OCI-LY3 (cell line): Measurements from ENCODE around the gene VGLL1.

Experiments
- H2AFZ ChIP-seq: fragments of 200-600, 300-600 bp; shearing (Covaris generic); 2 replicates; pipeline ENCODE4 v1.6.0; 2014; ENCODE audit warnings: antibody characterized with exemption, low read depth, low read length
- H3K27ac ChIP-seq: fragments of 200-600, 300-600 bp; sonication (generic); 2 replicates; pipeline ENCODE4 v1.5.1; 2014; ENCODE audit warnings: mild to moderate bottlenecking, low read length, moderate library complexity, mixed read lengths
- H3K27me3 ChIP-seq: fragments of 200-600, 300-600 bp; sonication (generic); 2 replicates; pipeline ENCODE4 v1.6.1; 2014; ENCODE audit warnings: low read depth, low read length, mixed read lengths
- H3K36me3 ChIP-seq: fragments of 200-600, 300-600 bp; sonication (generic); replicated peaks from 2 replicates; pipeline ENCODE3; 2014; ENCODE audit warnings: low read depth, low read length, mixed read lengths
- H3K4me1 ChIP-seq: fragments of 300-600, 200-600 bp; sonication (generic); 2 replicates; pipeline ENCODE4 v1.6.1; 2014; ENCODE audit warnings: low read length, mixed read lengths
- H3K4me2 ChIP-seq: fragments of 200-600, 300-600 bp; sonication (generic); 2 replicates; pipeline ENCODE4 v1.6.1; 2014; ENCODE audit warnings: low read length, mixed read lengths
- H3K4me3 ChIP-seq: fragments of 300-600, 200-600 bp; sonication (generic); 2 replicates; pipeline ENCODE4 v1.5.1; 2014; ENCODE audit warnings: antibody characterized with exemption, mild to moderate bottlenecking, low read length, moderate library complexity
- H3K79me2 ChIP-seq: fragments of 300-600, 200-600 bp; shearing (Covaris generic); 2 replicates; pipeline ENCODE4 v1.6.1; 2014; ENCODE audit warnings: mild to moderate bottlenecking, low read length, mixed read lengths
- H3K9ac ChIP-seq: fragments of 300-600, 200-600 bp; shearing (Covaris generic); 2 replicates; pipeline ENCODE4 v1.6.0; 2014; ENCODE audit warnings: mild to moderate bottlenecking, low read length, moderate library complexity
- H3K9me3 ChIP-seq: fragments of 200-600, 300-600 bp; shearing (Covaris generic); 2 replicates; pipeline ENCODE4 v1.6.1; 2014; ENCODE audit warnings: low read length, mixed read lengths; ENCODE audit not compliant: insufficient read depth
- H4K20me1 ChIP-seq: fragments of 200-600, 300-600 bp; sonication (generic); 2 replicates; pipeline ENCODE4 v1.6.1; 2016; ENCODE audit warnings: low read length, mixed read lengths; ENCODE audit not compliant: insufficient read depth
- EZH2phosphoT487 ChIP-seq: fragments of 200-600 bp; shearing (Covaris generic); IDR thresholded peaks from 2 replicates; pipeline ENCODE4 v1.6.1; 2018; ENCODE audit warnings: antibody characterized with exemption, mixed run types, low read depth
- TF ChIP-seq, protein P1 (sequence below): fragments of 200-600, 300-600 bp; sonication (generic); IDR thresholded peaks from 2 replicates; pipeline ENCODE4 v1.5.1; 2014; ENCODE audit warnings: antibody characterized with exemption, low read length, low read depth

The VGLL1 gene

DNA sequence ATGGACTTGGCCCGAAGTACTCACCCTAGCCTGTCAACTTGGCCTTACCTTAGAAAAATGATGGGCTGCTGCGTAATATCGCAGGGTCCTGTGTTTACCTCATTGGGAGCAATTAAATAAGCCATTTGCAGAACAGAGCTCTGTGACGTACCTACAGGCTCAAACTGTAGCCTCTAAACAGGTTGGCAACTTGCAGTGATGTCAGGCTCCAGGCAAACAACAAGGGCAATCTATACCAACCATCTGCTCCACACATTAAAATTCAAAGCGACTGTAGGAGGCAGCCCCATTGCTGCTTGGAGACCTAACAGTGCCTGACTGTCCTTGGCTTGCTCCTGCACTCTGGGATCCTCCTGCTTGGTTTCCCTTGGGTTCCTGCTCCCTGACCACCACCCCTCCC lies 17.2 kb downstream of the VGLL1 start:
- no peaks in the 10 kb centered on the region for H4K20me1 ChIP-seq
- TF ChIP-seq EZH2phosphoT487: no peak
- TF ChIP-seq, protein P1, sequence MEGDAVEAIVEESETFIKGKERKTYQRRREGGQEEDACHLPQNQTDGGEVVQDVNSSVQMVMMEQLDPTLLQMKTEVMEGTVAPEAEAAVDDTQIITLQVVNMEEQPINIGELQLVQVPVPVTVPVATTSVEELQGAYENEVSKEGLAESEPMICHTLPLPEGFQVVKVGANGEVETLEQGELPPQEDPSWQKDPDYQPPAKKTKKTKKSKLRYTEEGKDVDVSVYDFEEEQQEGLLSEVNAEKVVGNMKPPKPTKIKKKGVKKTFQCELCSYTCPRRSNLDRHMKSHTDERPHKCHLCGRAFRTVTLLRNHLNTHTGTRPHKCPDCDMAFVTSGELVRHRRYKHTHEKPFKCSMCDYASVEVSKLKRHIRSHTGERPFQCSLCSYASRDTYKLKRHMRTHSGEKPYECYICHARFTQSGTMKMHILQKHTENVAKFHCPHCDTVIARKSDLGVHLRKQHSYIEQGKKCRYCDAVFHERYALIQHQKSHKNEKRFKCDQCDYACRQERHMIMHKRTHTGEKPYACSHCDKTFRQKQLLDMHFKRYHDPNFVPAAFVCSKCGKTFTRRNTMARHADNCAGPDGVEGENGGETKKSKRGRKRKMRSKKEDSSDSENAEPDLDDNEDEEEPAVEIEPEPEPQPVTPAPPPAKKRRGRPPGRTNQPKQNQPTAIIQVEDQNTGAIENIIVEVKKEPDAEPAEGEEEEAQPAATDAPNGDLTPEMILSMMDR: no peak
- no peak overlapping the region for H3K9ac ChIP-seq
- no peaks in the 10 kb centered on the region for H3K9me3 ChIP-seq
- no peak overlapping the region for H3K27ac ChIP-seq
- no peaks in the 10 kb centered on the region for H3K36me3 ChIP-seq
- H3K79me2 ChIP-seq: no peaks in the 10 kb centered on the region
- H3K4me3 ChIP-seq: no peak overlapping the region
- H3K4me1 ChIP-seq: no peaks in the 10 kb centered on the region
- no peak overlapping the region for H2AFZ ChIP-seq
- H3K27me3 ChIP-seq: no peaks in the 10 kb centered on the region
- no peak overlapping the region for H3K4me2 ChIP-seq

DNA sequence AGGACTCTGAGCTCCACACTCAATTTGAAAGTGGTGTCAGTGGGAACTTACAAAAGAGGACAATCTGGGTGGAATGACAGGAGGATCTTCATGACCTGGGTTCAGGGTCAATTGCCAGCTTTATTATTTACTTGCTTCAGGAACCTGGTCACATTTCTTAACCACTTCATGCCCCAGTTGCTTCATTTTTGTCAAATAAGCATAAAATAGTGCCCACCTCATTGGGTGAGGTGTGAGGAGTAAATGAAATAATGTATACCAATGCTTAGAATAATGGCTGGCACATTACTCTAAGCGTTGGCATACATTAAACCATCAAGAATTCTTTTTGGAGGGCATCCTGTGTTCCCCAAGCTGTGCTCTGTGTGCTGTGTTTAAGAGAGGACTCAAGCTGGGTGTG lies 19.4 kb downstream of the VGLL1 start:
- TF ChIP-seq, protein P1: no peak
- TF ChIP-seq EZH2phosphoT487: no peak
- H3K79me2 ChIP-seq: no peaks in the 10 kb centered on the region
- no peak overlapping the region for H3K9ac ChIP-seq
- no peaks in the 10 kb centered on the region for H3K27me3 ChIP-seq
- no peak overlapping the region for H2AFZ ChIP-seq
- H3K27ac ChIP-seq: no peak overlapping the region
- H3K4me3 ChIP-seq: no peak overlapping the region
- H3K4me2 ChIP-seq: no peak overlapping the region
- H4K20me1 ChIP-seq: no peaks in the 10 kb centered on the region
- H3K9me3 ChIP-seq: no peaks in the 10 kb centered on the region
- no peaks in the 10 kb centered on the region for H3K36me3 ChIP-seq
- H3K4me1 ChIP-seq: no peaks in the 10 kb centered on the region

DNA sequence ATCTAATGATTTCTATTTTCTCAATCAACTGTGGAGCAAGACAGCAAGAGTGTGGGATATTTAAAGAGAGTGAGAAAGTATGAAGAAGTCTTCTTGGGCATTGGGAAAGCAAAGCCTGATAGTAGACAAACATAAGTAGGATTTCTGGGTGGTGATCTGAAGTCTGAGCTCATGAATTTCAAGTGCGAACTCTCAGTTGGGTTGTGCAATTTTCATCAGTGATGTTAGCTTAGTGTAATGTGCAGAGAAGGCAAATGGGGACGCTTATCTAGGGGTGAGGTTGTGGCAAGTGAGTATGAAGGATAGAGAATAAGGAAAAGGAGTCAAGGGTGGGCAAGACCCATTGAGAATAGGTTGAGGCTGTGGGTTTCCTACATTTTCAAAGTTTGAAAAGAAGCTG lies 23.7 kb downstream of the VGLL1 start:
- H4K20me1 ChIP-seq: no peaks in the 10 kb centered on the region
- H3K9me3 ChIP-seq: no peaks in the 10 kb centered on the region
- no peak overlapping the region for H3K9ac ChIP-seq
- H3K4me2 ChIP-seq: no peak overlapping the region
- H3K27ac ChIP-seq: no peak overlapping the region
- no peaks in the 10 kb centered on the region for H3K79me2 ChIP-seq
- no peaks in the 10 kb centered on the region for H3K4me1 ChIP-seq
- no peak overlapping the region for H2AFZ ChIP-seq
- no peaks in the 10 kb centered on the region for H3K27me3 ChIP-seq
- no peaks in the 10 kb centered on the region for H3K36me3 ChIP-seq
- TF ChIP-seq EZH2phosphoT487: no peak
- TF ChIP-seq, protein P1: no peak
- H3K4me3 ChIP-seq: no peak overlapping the region

DNA sequence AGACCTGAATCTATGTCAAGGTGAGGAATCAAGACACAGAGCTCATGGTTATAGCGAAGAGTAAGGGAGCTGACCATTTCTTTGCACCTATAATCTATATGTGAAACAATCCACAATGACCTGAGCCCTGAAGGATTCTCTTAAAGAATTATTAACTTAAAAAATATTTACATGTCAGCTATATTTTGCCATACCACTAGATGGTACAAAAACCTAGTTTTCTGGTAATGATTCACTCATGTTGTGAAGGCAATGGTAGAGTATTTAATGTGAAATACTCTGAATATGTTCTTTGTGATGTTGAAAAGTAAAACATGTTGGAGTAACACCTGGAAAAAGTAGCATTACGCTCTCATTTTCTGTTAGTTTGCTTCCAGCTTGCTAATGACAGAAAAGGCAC lies 40.0 kb downstream of the VGLL1 start:
- no peaks in the 10 kb centered on the region for H3K9me3 ChIP-seq
- no peak overlapping the region for H3K4me3 ChIP-seq
- H3K36me3 ChIP-seq: no peaks in the 10 kb centered on the region
- H3K4me2 ChIP-seq: peak overlapping the region; percentile 8; the same call in 1 of the 2 replicates
- H3K27ac ChIP-seq: no peak overlapping the region
- H3K4me1 ChIP-seq: peaks cover 7% of the 10 kb centered on the region
- H3K9ac ChIP-seq: no peak overlapping the region
- peak overlapping the region; percentile 15; the same call in 1 of the 2 replicates for H2AFZ ChIP-seq
- no peaks in the 10 kb centered on the region for H3K79me2 ChIP-seq
- no peak for TF ChIP-seq EZH2phosphoT487
- TF ChIP-seq, protein P1: peak; percentile 38
- H3K27me3 ChIP-seq: no peaks in the 10 kb centered on the region
- H4K20me1 ChIP-seq: no peaks in the 10 kb centered on the region
